Suprapubic skin (tissue), 4 donors: ENCODE results near the gene ICE1. TPM values are rescaled to one million over a fixed set of nuclear protein-coding genes. Genes with fewer than 3 reads are reported as not detected.

Source experiments
- DNase-seq, 2 donors: peaks; one replicate each; pipeline ENCODE4 v3.0.0-alpha.2; 2019; ENCODE audit warnings: low spot score in 2 of 2
- H3K27ac ChIP-seq: fragments of 200-600 bp; sonication (generic); one replicate; pipeline ENCODE4 v1.5.1; 2019
- H3K27me3 ChIP-seq: fragments of 200-600 bp; sonication (generic); one replicate; pipeline ENCODE4 v1.5.1; 2019
- H3K36me3 ChIP-seq: fragments of 200-600 bp; sonication (generic); one replicate; pipeline ENCODE4 v1.5.1; 2019
- H3K4me1 ChIP-seq: fragments of 200-600 bp; sonication (generic); one replicate; pipeline ENCODE4 v1.5.1; 2019
- H3K4me3 ChIP-seq: fragments of 200-600 bp; sonication (generic); one replicate; pipeline ENCODE4 v1.5.1; 2019; ENCODE audit warnings: mild to moderate bottlenecking
- H3K9me3 ChIP-seq: fragments of 200-600 bp; sonication (generic); one replicate; pipeline ENCODE4 v1.5.1; 2019
- CTCF ChIP-seq, 2 donors: fragments of 200-600 bp in 1 of 2; fragments of 450-650 bp in 1 of 2; sonication (generic) in 1 of 2; IDR thresholded peaks; one replicate each; pipeline ENCODE4 v1.5.1; 2016 to 2019; ENCODE audit warnings: antibody characterized with exemption in 2 of 2, mild to moderate bottlenecking in 1 of 2, moderate library complexity in 1 of 2
- EP300 ChIP-seq: sonication (generic); formaldehyde crosslinking; IDR thresholded peaks from one replicate; pipeline ENCODE4 v1.6.1; 2017; ENCODE audit warnings: antibody characterized with exemption
- POLR2A ChIP-seq, 2 donors: fragments of 450-650 bp; IDR thresholded peaks; one replicate each; pipeline ENCODE4 v1.6.1; 2017; ENCODE audit warnings: antibody characterized with exemption in 2 of 2, mild to moderate bottlenecking in 2 of 2, moderate library complexity in 2 of 2
- POLR2AphosphoS5 ChIP-seq, 3 donors: sonication (generic); formaldehyde crosslinking; IDR thresholded peaks; one replicate each; pipeline ENCODE4 v1.6.1; 2017; ENCODE audit warnings: antibody characterized with exemption in 3 of 3
- WGBS: methylation state at CpG from one replicate; pipeline ENCODE4 v1.1.5; 2018; 5-methylcytosine and 5-hydroxymethylcytosine counted together
- total RNA-seq, 4 donors: library from RNA; depleted of rRNA; stranded (reverse); fragments of >200 nt; gene quantifications; one replicate each; pipeline ENCODE4 v1.1.0, GENCODE V29; 2016

Gene ICE1
- total RNA-seq, 4 donors from 2014 or later = 17.6 to 27.4 (median 24.1) TPM

GRCh38 chr5:5522336-5522735 is 99.9 kb downstream of the ICE1 start:
- no peak for DNase-seq
- 57% methylated on average over 2 of the region's 2 CpGs for WGBS
- TF ChIP-seq POLR2A (IDR thresholded peaks at IDR 0.05) (no peak), CTCF (IDR thresholded peaks at IDR 0.05) (no peak), POLR2AphosphoS5 (IDR thresholded peaks at IDR 0.05) (no peak), EP300 (no peak)

GRCh38 chr5:5523066-5523505 is 100.6 kb downstream of the ICE1 start:
- Histone ChIP-seq H3K27ac (no peak overlapping the region), H3K36me3 (no peaks in the 10 kb centered on the region), H3K4me3 (no peak overlapping the region), H3K9me3 (no peaks in the 10 kb centered on the region), H3K4me1 (no peaks in the 10 kb centered on the region), H3K27me3 (no peaks in the 10 kb centered on the region)
- no peak for DNase-seq
- 85% methylated on average over 6 of the region's 6 CpGs for WGBS
- TF ChIP-seq POLR2AphosphoS5 (IDR thresholded peaks at IDR 0.05) (no peak), POLR2A (IDR thresholded peaks at IDR 0.05) (no peak), EP300 (no peak)

More at GRCh38 chr5:5522336-5522735, 99.9 kb downstream of the ICE1 start:
- Histone ChIP-seq H3K27ac (no peak overlapping the region), H3K27me3 (no peaks in the 10 kb centered on the region), H3K4me1 (no peaks in the 10 kb centered on the region), H3K36me3 (no peaks in the 10 kb centered on the region), H3K4me3 (no peak overlapping the region), H3K9me3 (no peaks in the 10 kb centered on the region)

- Histone ChIP-seq H3K4me1 (no peaks in the 10 kb centered on the region), H3K36me3 (no peaks in the 10 kb centered on the region), H3K4me3 (no peak overlapping the region), H3K27me3 (no peaks in the 10 kb centered on the region), H3K27ac (no peak overlapping the region), H3K9me3 (no peaks in the 10 kb centered on the region)
- TF ChIP-seq EP300 = no peak
- TF ChIP-seq POLR2AphosphoS5 (IDR thresholded peaks at IDR 0.05) = no peak
- TF ChIP-seq CTCF (IDR thresholded peaks at IDR 0.05) = no peak
- TF ChIP-seq POLR2A (IDR thresholded peaks at IDR 0.05) = no peak
- DNase-seq = no peak
- 67% methylated on average over 3 of the region's 3 CpGs for WGBS
These were observed 101.8 kb downstream of the ICE1 start for GRCh38 chr5:5524327-5524726.

GRCh38 chr5:5531371-5531770 is 108.9 kb downstream of the ICE1 start:
- WGBS = 76% methylated on average over 5 of the region's 5 CpGs
- no peak overlapping the region for H3K27ac ChIP-seq
- H3K36me3 ChIP-seq = no peaks in the 10 kb centered on the region
- H3K4me1 ChIP-seq = no peaks in the 10 kb centered on the region
- no peak for DNase-seq
- TF ChIP-seq POLR2AphosphoS5 (IDR thresholded peaks at IDR 0.05) (no peak), EP300 (no peak), CTCF (IDR thresholded peaks at IDR 0.05) (no peak), POLR2A (IDR thresholded peaks at IDR 0.05) (no peak)
- no peaks in the 10 kb centered on the region for H3K27me3 ChIP-seq
- no peaks in the 10 kb centered on the region for H3K9me3 ChIP-seq
- H3K4me3 ChIP-seq = no peak overlapping the region

- DNase-seq = no peak
- no peaks in the 10 kb centered on the region for H3K27me3 ChIP-seq
- no peaks in the 10 kb centered on the region for H3K36me3 ChIP-seq
- H3K27ac ChIP-seq = no peak overlapping the region
- no peak overlapping the region for H3K4me3 ChIP-seq
- WGBS = 86% methylated on average over 13 of the region's 13 CpGs
- no peaks in the 10 kb centered on the region for H3K9me3 ChIP-seq
- TF ChIP-seq POLR2A (IDR thresholded peaks at IDR 0.05) (no peak), POLR2AphosphoS5 (IDR thresholded peaks at IDR 0.05) (no peak), CTCF (IDR thresholded peaks at IDR 0.05) (no peak), EP300 (no peak)
- no peaks in the 10 kb centered on the region for H3K4me1 ChIP-seq
These were observed 110.0 kb downstream of the ICE1 start for GRCh38 chr5:5532306-5533076.
